H54 (cell line): ENCODE measurements around the gene UTF1.
"Not testable (repeated sequence)": the region's sequence is repeated elsewhere in the genome, so short reads cannot be mapped to it uniquely, and the experiment has no call there.

Experiments used
- DNase-seq: peaks from one replicate; pipeline ENCODE4 v3.0.0; 2011; ENCODE audit warnings: low spot score, mixed read lengths; ENCODE audit not compliant: insufficient read length
- FAIRE-seq: peaks from 3 replicates; lab custom pipeline; 2011; peaks lifted over from hg19 to GRCh38; lab: Jason Lieb, UNC
- POLR2A ChIP-seq: IDR thresholded peaks from 2 replicates; pipeline ENCODE4 v1.6.1; 2011; ENCODE audit warnings: low read depth, mild to moderate bottlenecking, low read length

The UTF1 gene

GRCh38 chr10:133219782-133220181 is 10.2 kb upstream of the UTF1 start:
- TF ChIP-seq POLR2A = no peak
- FAIRE-seq (no peak), DNase-seq (no peak)

- FAIRE-seq = no peak
- TF ChIP-seq POLR2A = no peak
- no peak for DNase-seq
Observed at GRCh38 chr10:133221331-133221730, 8.7 kb upstream of the UTF1 start.

- DNase-seq, FAIRE-seq: not testable (repeated sequence)
Observed at GRCh38 chr10:133221756-133222155, 8.3 kb upstream of the UTF1 start.

GRCh38 chr10:133224076-133224475 is 5.9 kb upstream of the UTF1 start:
- no peak for FAIRE-seq

GRCh38 chr10:133224756-133225372 is 5.2 kb upstream of the UTF1 start:
- no peak for TF ChIP-seq POLR2A
- DNase-seq = no peak
- no peak for FAIRE-seq

More at GRCh38 chr10:133224076-133224475, 5.9 kb upstream of the UTF1 start:
- no peak for DNase-seq
- TF ChIP-seq POLR2A = no peak

GRCh38 chr10:133225707-133226191 is 4.3 kb upstream of the UTF1 start:
- DNase-seq (no peak), FAIRE-seq (no peak)
- no peak for TF ChIP-seq POLR2A

- FAIRE-seq (no peak), DNase-seq (no peak)
- no peak for TF ChIP-seq POLR2A
Observed at GRCh38 chr10:133226251-133226808, 3.7 kb upstream of the UTF1 start.

GRCh38 chr10:133227256-133227655 is 2.8 kb upstream of the UTF1 start:
- DNase-seq (no peak), FAIRE-seq (no peak)
- TF ChIP-seq POLR2A = no peak

- TF ChIP-seq POLR2A = no peak
- no peak for FAIRE-seq
- DNase-seq = no peak
Observed at GRCh38 chr10:133229265-133230043, 563 bp upstream of the UTF1 start.

GRCh38 chr10:133230387-133231195 is 574 bp downstream of the UTF1 start:
- FAIRE-seq (no peak), DNase-seq (no peak)
- TF ChIP-seq POLR2A = no peak

GRCh38 chr10:133231244-133231945 is 1.4 kb downstream of the UTF1 start:
- no peak for DNase-seq
- TF ChIP-seq POLR2A = no peak
- FAIRE-seq = no peak

GRCh38 chr10:133231946-133232574 is 2.0 kb downstream of the UTF1 start:
- FAIRE-seq (no peak), DNase-seq (no peak)
- TF ChIP-seq POLR2A = no peak

GRCh38 chr10:133234796-133235195 is 4.8 kb downstream of the UTF1 start:
- DNase-seq, FAIRE-seq: not testable (repeated sequence)
